ENCODE measurements around the gene HTR2A. TPM values are rescaled to one million over a fixed set of nuclear protein-coding genes. Genes with fewer than 3 reads are reported as not detected.

Gene HTR2A
- polyA plus RNA-seq, 1 donor from 2014 or later, result 0.20 TPM

DNA sequence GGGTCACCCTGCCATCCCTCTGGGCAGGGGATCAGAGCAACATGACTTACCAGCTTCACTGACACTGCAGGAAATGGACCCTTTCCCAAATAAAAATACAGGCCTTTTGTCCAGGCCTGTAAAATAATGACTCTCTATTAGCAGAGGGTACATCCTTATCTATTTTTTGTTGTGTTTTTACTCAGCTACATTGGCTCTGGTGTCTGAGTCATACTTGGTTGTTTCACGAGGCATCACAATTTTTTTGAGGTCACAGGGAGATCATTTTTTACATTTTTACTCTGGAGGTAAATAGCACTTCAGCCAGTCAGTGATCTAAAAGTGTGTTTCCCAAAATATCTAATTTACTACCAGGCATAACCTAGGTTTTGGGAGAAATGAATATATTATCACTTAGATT is 6.9 kb upstream of the HTR2A start:
- H3K36me3 ChIP-seq (ENCODE audit: insufficient read depth, low read length), result no peaks in the 10 kb centered on the region
- no peak overlapping the region for H3K4me3 ChIP-seq (ENCODE audit: low read length)
- H3F3A ChIP-seq (ENCODE audit: insufficient read depth, low read length, poor library complexity, severe bottlenecking), result no peaks in the 10 kb centered on the region
- no peak for TF ChIP-seq MXI1 (conservative IDR thresholded peaks at IDR 0.05; ENCODE audit: poor library complexity, severe bottlenecking)
- TF ChIP-seq SMC3 (conservative IDR thresholded peaks at IDR 0.05; ENCODE audit: poor library complexity), result no peak
- TF ChIP-seq, protein P1, sequence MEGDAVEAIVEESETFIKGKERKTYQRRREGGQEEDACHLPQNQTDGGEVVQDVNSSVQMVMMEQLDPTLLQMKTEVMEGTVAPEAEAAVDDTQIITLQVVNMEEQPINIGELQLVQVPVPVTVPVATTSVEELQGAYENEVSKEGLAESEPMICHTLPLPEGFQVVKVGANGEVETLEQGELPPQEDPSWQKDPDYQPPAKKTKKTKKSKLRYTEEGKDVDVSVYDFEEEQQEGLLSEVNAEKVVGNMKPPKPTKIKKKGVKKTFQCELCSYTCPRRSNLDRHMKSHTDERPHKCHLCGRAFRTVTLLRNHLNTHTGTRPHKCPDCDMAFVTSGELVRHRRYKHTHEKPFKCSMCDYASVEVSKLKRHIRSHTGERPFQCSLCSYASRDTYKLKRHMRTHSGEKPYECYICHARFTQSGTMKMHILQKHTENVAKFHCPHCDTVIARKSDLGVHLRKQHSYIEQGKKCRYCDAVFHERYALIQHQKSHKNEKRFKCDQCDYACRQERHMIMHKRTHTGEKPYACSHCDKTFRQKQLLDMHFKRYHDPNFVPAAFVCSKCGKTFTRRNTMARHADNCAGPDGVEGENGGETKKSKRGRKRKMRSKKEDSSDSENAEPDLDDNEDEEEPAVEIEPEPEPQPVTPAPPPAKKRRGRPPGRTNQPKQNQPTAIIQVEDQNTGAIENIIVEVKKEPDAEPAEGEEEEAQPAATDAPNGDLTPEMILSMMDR (IDR thresholded peaks at IDR 0.05; ENCODE audit: poor library complexity, severe bottlenecking), result no peak
- no peak for TF ChIP-seq RAD21 (conservative IDR thresholded peaks at IDR 0.05)
- H3K9me2 ChIP-seq (ENCODE audit: insufficient read depth, low read length), result no peaks in the 10 kb centered on the region
- no peaks in the 10 kb centered on the region for H3K9me3 ChIP-seq (ENCODE audit: low read length)
- no peak overlapping the region for H3K4me2 ChIP-seq (ENCODE audit: low read length)
- no peak overlapping the region for H3K27ac ChIP-seq (ENCODE audit: low read length)
- H2AFZ ChIP-seq (ENCODE audit: low read depth, low read length), result no peak overlapping the region
- no peaks in the 10 kb centered on the region for H3K79me2 ChIP-seq (replicated peaks; ENCODE audit: insufficient read depth, low read length)
- no peaks in the 10 kb centered on the region for H3K27me3 ChIP-seq (ENCODE audit: insufficient read depth, low read depth, low read length)
- H4K20me1 ChIP-seq (ENCODE audit: insufficient read depth), result no peaks in the 10 kb centered on the region
- no peak overlapping the region for H3K9ac ChIP-seq (ENCODE audit: low read length)

DNA sequence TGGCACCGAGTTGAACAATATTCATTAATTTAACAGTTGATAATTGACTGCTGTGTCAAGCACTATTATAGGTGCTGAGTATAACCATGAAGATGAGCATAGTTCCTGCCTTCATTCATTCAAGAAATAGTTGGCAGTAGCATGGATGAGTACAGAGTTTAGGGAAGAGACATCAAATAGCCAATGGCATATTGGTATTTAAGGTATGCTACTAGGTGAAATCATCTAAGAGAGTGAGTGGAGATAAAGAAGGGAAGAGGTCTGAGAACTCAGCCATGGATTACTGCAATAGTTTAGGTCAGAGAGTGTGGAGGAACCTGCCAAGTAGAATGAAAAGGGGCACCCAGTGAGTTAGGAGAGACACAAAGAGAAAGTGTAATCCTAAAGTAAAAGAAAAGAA is 4.9 kb upstream of the HTR2A start:
- TF ChIP-seq MXI1 (conservative IDR thresholded peaks at IDR 0.05; ENCODE audit: poor library complexity, severe bottlenecking) (no peak), POLR2AphosphoS5 (IDR thresholded peaks at IDR 0.05) (no peak), SMC3 (conservative IDR thresholded peaks at IDR 0.05; ENCODE audit: poor library complexity) (no peak), RAD21 (conservative IDR thresholded peaks at IDR 0.05) (no peak), EP300 (conservative IDR thresholded peaks at IDR 0.05; ENCODE audit: poor library complexity, severe bottlenecking) (no peak), TAF1 (IDR thresholded peaks at IDR 0.05; ENCODE audit: low read depth) (no peak), EZH2 (IDR thresholded peaks at IDR 0.05; ENCODE audit: borderline replicate concordance, insufficient read depth, low read length, poor library complexity, severe bottlenecking) (no peak)
- TF ChIP-seq, protein P1 (IDR thresholded peaks at IDR 0.05; ENCODE audit: poor library complexity, severe bottlenecking), result no peak
- TF ChIP-seq, protein P2, sequence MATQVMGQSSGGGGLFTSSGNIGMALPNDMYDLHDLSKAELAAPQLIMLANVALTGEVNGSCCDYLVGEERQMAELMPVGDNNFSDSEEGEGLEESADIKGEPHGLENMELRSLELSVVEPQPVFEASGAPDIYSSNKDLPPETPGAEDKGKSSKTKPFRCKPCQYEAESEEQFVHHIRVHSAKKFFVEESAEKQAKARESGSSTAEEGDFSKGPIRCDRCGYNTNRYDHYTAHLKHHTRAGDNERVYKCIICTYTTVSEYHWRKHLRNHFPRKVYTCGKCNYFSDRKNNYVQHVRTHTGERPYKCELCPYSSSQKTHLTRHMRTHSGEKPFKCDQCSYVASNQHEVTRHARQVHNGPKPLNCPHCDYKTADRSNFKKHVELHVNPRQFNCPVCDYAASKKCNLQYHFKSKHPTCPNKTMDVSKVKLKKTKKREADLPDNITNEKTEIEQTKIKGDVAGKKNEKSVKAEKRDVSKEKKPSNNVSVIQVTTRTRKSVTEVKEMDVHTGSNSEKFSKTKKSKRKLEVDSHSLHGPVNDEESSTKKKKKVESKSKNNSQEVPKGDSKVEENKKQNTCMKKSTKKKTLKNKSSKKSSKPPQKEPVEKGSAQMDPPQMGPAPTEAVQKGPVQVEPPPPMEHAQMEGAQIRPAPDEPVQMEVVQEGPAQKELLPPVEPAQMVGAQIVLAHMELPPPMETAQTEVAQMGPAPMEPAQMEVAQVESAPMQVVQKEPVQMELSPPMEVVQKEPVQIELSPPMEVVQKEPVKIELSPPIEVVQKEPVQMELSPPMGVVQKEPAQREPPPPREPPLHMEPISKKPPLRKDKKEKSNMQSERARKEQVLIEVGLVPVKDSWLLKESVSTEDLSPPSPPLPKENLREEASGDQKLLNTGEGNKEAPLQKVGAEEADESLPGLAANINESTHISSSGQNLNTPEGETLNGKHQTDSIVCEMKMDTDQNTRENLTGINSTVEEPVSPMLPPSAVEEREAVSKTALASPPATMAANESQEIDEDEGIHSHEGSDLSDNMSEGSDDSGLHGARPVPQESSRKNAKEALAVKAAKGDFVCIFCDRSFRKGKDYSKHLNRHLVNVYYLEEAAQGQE (IDR thresholded peaks at IDR 0.05; ENCODE audit: borderline replicate concordance), result no peak
- Histone ChIP-seq H3K9ac (ENCODE audit: low read length) (no peak overlapping the region), H3K9me2 (ENCODE audit: insufficient read depth, low read length) (no peaks in the 10 kb centered on the region), H3K79me2 (replicated peaks; ENCODE audit: insufficient read depth, low read length) (no peaks in the 10 kb centered on the region), H4K20me1 (ENCODE audit: insufficient read depth) (no peaks in the 10 kb centered on the region), H3K27ac (ENCODE audit: low read length) (no peak overlapping the region), H3K4me3 (ENCODE audit: low read length) (no peak overlapping the region), H3K4me2 (ENCODE audit: low read length) (no peak overlapping the region), H3F3A (ENCODE audit: insufficient read depth, low read length, poor library complexity, severe bottlenecking) (no peaks in the 10 kb centered on the region), H3K27me3 (ENCODE audit: insufficient read depth, low read depth, low read length) (no peaks in the 10 kb centered on the region), H2AFZ (ENCODE audit: low read depth, low read length) (no peak overlapping the region), H3K36me3 (ENCODE audit: insufficient read depth, low read length) (no peaks in the 10 kb centered on the region), H3K9me3 (ENCODE audit: low read length) (no peaks in the 10 kb centered on the region)
